Esophagus squamous epithelium (tissue), 5 donors: ENCODE measurements around the gene ADSS2. TPM values are rescaled to one million over a fixed set of nuclear protein-coding genes. Genes with fewer than 3 reads are reported as not detected.
"Not testable (repeated sequence)": the region's sequence is repeated elsewhere in the genome, so short reads cannot be mapped to it uniquely, and the experiment has no call there.

Experiments used
- DNase-seq: peaks from one replicate; lab custom pipeline; 2025; lab: John Stamatoyannopoulos, UW
- H3K27ac ChIP-seq, 4 donors: fragments of 200-600 bp; sonication (generic); one replicate each; pipeline ENCODE4 v1.5.1; 2016 to 2019; ENCODE audit warnings: mild to moderate bottlenecking in 1 of 4
- H3K27me3 ChIP-seq, 4 donors: fragments of 200-600 bp; sonication (generic); 1 replicate in 3 of 4; 2 replicates in 1 of 4; pipeline versions ENCODE4 v1.5.1 to v1.6.0; 2017 to 2021; ENCODE audit warnings: antibody characterized with exemption in 1 of 4
- H3K36me3 ChIP-seq, 3 donors: fragments of 200-600 bp; sonication (generic); one replicate each; pipeline ENCODE4 v1.5.1; 2016 to 2019
- H3K4me1 ChIP-seq, 3 donors: fragments of 200-600 bp; sonication (generic); one replicate each; pipeline ENCODE4 v1.5.1; 2017 to 2019
- H3K4me3 ChIP-seq, 4 donors: fragments of 200-600 bp; sonication (generic); 1 replicate in 3 of 4; 2 replicates in 1 of 4; pipeline ENCODE4 v1.5.1; 2016 to 2019; ENCODE audit warnings: mild to moderate bottlenecking in 2 of 4, moderate library complexity in 1 of 4
- H3K9me3 ChIP-seq, 3 donors: fragments of 200-600 bp; sonication (generic); one replicate each; pipeline ENCODE4 v1.5.1; 2016 to 2019
- POLR2A ChIP-seq, 4 donors: fragments of 450-650 bp; IDR thresholded peaks; one replicate each; pipeline ENCODE4 v1.6.1; 2017; ENCODE audit warnings: antibody characterized with exemption in 4 of 4, mild to moderate bottlenecking in 4 of 4, moderate library complexity in 3 of 4
- WGBS, 2 donors: methylation state at CpG; one replicate each; pipeline ENCODE4 v1.1.5; 2018; 5-methylcytosine and 5-hydroxymethylcytosine counted together
- intact Hi-C: fragments of 100-400 bp; cut with DNase I; formaldehyde crosslinking; loops from one replicate; pipeline ENCODE4 v1.15.0; 2022
- total RNA-seq, 4 donors: library from RNA; depleted of rRNA; stranded (reverse); fragments of >200 nt; gene quantifications; one replicate each; pipeline ENCODE4 v1.1.0, GENCODE V29; 2016
- TF ChIP-seq, protein P1 (sequence below), 6 experiments: fragments of 450-650 bp in 4 of 6; fragments of 200-600 bp in 2 of 6; sonication (generic) in 2 of 6; IDR thresholded peaks; one replicate each; pipeline ENCODE4 v1.5.1; 2016 to 2019; ENCODE audit warnings: antibody characterized with exemption in 6 of 6, mild to moderate bottlenecking in 4 of 6, moderate library complexity in 4 of 6
- donor health status: DM: yes; HTN: yes; CAD: no.

The ADSS2 gene
- total RNA-seq, result 10 to 100 TPM; 22.1 to 59.5 (median 35.4) TPM

GRCh38 chr1:244451539-244451950, at the start of gene ADSS2:
TSS of gene ADSS2 (minus strand) at chr1:244451909. CDS start at chr1:244451817, 92 bp downstream.
- intact Hi-C loops, result loop anchor here (10.0 kb wide), 1 partner anchor 147 kb away; no protein-coding TSS in a partner anchor
- no CpG with 5 or more reads among the region's 45 CpGs for WGBS, 2 donors
- Histone ChIP-seq H3K4me1 (peaks cover 16 to 69% (median 24%) of the 10 kb centered on the region in 3 donors), H3K9me3 (no peaks in the 10 kb centered on the region), H3K4me3 (peak within 1 kb of the TSS; percentile 51 to 98 (median 82)), H3K36me3 (no peaks in the 10 kb centered on the region), H3K27ac (peak within 1 kb of the TSS; percentile 89 to 97 (median 94)), H3K27me3 (no peaks in the 10 kb centered on the region)
- TF ChIP-seq, protein P1, sequence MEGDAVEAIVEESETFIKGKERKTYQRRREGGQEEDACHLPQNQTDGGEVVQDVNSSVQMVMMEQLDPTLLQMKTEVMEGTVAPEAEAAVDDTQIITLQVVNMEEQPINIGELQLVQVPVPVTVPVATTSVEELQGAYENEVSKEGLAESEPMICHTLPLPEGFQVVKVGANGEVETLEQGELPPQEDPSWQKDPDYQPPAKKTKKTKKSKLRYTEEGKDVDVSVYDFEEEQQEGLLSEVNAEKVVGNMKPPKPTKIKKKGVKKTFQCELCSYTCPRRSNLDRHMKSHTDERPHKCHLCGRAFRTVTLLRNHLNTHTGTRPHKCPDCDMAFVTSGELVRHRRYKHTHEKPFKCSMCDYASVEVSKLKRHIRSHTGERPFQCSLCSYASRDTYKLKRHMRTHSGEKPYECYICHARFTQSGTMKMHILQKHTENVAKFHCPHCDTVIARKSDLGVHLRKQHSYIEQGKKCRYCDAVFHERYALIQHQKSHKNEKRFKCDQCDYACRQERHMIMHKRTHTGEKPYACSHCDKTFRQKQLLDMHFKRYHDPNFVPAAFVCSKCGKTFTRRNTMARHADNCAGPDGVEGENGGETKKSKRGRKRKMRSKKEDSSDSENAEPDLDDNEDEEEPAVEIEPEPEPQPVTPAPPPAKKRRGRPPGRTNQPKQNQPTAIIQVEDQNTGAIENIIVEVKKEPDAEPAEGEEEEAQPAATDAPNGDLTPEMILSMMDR (IDR thresholded peaks at IDR 0.05), result no peak
- TF ChIP-seq POLR2A (IDR thresholded peaks at IDR 0.05), result peak in 2 of 4 donors; percentile 86 to 90
- DNase-seq, result no peak

DNA sequence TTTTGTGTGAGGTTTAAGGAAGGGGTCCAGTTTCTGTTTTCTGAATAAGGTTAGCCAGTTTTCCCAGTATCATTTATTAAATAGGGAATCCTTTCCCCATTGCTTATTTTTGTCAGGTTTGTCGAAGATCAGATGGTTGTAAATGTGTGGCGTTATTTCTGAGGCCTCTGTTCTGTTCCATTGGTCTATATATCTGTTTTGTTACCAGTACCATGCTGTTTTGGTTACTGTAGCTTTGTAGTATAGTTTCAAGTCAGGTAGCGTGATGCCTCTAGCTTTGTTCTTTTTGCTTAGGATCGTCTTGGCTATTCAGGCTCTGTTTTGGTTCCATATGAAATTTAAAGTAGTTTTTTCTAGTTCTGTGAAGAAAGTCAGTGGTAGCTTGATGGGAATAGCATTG, 48.8 kb upstream of the ADSS2 start:
- H3K27me3 ChIP-seq, DNase-seq, H3K36me3 ChIP-seq, H3K4me3 ChIP-seq, H3K27ac ChIP-seq, intact Hi-C loops: not testable (repeated sequence)
- 87 to 90% methylated on average over 4 of the region's 4 CpGs for WGBS, 2 donors
- Histone ChIP-seq H3K9me3 (peaks cover 0 to 13% (median 0%) of the 10 kb centered on the region in 3 donors), H3K4me1 (peaks cover 0 to 13% (median 0%) of the 10 kb centered on the region in 3 donors)

- intact Hi-C loops, H3K4me3 ChIP-seq, DNase-seq, H3K36me3 ChIP-seq, H3K27me3 ChIP-seq, H3K27ac ChIP-seq: not testable (repeated sequence)
- 74 to 77% methylated on average over 2 of the region's 2 CpGs for WGBS, 2 donors
- Histone ChIP-seq H3K4me1 (peaks cover 0 to 13% (median 0%) of the 10 kb centered on the region in 3 donors), H3K9me3 (peaks cover 0 to 13% (median 0%) of the 10 kb centered on the region in 3 donors)
Measured at GRCh38 chr1:244499484-244499883, 47.8 kb upstream of the ADSS2 start.

DNA sequence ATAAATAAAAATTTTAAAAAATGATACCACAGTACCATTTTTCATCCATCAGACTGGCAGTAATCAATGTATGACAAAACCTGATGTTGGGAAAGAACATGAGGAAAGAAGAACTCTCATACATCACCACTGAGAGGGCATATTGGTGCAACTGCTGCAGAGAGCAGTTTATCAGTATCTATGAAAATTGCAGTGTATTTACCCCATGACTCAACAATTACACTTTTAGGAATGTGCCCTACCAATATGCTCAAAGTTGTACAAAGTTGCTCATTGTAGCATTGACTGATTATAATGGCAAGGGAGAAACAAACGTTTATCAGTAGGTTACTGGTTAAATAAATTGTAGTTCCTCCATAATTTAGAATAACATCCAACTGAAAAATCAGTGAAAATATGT, 46.1 kb upstream of the ADSS2 start:
- WGBS, 2 donors, result 50 to 55% methylated on average over 1 of the region's 1 CpG
- intact Hi-C loops, result no loop called here
- H3K4me3 ChIP-seq, result no peak overlapping the region
- TF ChIP-seq, protein P1 (IDR thresholded peaks at IDR 0.05), result no peak
- TF ChIP-seq POLR2A (IDR thresholded peaks at IDR 0.05), result no peak
- H3K27me3 ChIP-seq, result no peaks in the 10 kb centered on the region
- no peaks in the 10 kb centered on the region for H3K36me3 ChIP-seq
- peaks cover 0 to 13% (median 0%) of the 10 kb centered on the region in 3 donors for H3K4me1 ChIP-seq
- peaks cover 0 to 13% (median 0%) of the 10 kb centered on the region in 3 donors for H3K9me3 ChIP-seq
- no peak for DNase-seq
- no peak overlapping the region for H3K27ac ChIP-seq

GRCh38 chr1:244496186-244496585, 44.5 kb upstream of the ADSS2 start:
- no peaks in the 10 kb centered on the region for H3K27me3 ChIP-seq
- H3K36me3 ChIP-seq, result no peaks in the 10 kb centered on the region
- peaks cover 0 to 13% (median 0%) of the 10 kb centered on the region in 3 donors for H3K9me3 ChIP-seq
- H3K4me3 ChIP-seq, result no peak overlapping the region
- no peak for TF ChIP-seq POLR2A (IDR thresholded peaks at IDR 0.05)
- TF ChIP-seq, protein P1 (IDR thresholded peaks at IDR 0.05), result no peak
- DNase-seq, result no peak
- H3K4me1 ChIP-seq, result peaks cover 0 to 13% (median 0%) of the 10 kb centered on the region in 3 donors
- peak overlapping the region in 1 of 4 donors; percentile 50 for H3K27ac ChIP-seq
- intact Hi-C loops, result no loop called here
- WGBS, 2 donors, result 36 to 38% methylated on average over 1 of the region's 1 CpG

DNA sequence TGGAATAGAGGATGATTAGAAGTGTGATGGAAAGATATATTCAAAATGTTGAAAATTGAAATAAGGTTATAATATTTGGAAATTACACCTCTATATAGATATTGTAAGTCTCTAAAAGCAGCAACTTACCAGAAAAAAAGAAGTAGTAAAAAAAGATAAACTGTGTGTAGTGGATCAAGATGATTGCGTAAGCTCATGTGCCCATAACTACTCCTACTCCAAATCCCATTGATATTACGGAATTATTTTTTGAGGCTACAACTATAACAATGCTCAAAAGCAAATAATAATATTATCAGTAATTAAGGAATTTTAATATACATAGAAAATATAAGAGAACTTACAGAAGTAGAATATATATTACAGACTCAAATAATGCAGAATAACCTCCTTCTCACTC, 42.9 kb upstream of the ADSS2 start:
- Histone ChIP-seq H3K4me3 (no peak overlapping the region), H3K9me3 (peaks cover 0 to 5% (median 0%) of the 10 kb centered on the region in 3 donors), H3K27me3 (no peaks in the 10 kb centered on the region), H3K36me3 (no peaks in the 10 kb centered on the region), H3K27ac (no peak overlapping the region), H3K4me1 (peaks cover 0 to 13% (median 0%) of the 10 kb centered on the region in 3 donors)
- 92 to 95% methylated on average over 2 of the region's 2 CpGs for WGBS, 2 donors
- no peak for DNase-seq
- TF ChIP-seq, protein P1 (IDR thresholded peaks at IDR 0.05), result no peak
- no peak for TF ChIP-seq POLR2A (IDR thresholded peaks at IDR 0.05)
- intact Hi-C loops, result no loop called here

DNA sequence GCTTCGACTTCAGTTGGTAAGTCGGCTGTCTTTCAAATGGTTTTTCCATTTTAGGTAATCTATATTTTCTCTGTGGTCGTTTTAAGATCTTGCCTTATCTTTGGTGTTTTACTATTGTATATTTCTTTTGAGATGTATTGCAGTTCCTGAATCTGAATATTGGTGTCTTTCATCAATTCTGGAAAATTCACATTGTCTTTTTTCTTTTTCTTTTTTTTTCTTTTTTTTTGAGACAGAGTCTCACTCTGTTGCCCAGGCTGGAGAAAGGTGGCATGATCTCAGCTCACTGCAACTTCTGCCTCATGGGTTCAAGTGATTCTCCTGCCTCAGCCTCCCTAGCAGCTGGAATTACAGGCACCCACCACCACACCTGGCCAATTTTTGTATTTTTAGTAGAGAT, 33.3 kb upstream of the ADSS2 start:
- intact Hi-C loops, H3K9me3 ChIP-seq, DNase-seq, H3K4me1 ChIP-seq, H3K4me3 ChIP-seq, H3K27me3 ChIP-seq, H3K27ac ChIP-seq, H3K36me3 ChIP-seq: not testable (repeated sequence)
- WGBS, 2 donors, result 73 to 93% methylated on average over 3 of the region's 3 CpGs
